Glomerular visceral epithelial cell (primary cell): ENCODE measurements around the gene SSBP3.
A peak's percentile ranks its signal among the peaks of the same experiment; 100 is the strongest.
"Not testable (repeated sequence)": the region's sequence is repeated elsewhere in the genome, so short reads cannot be mapped to it uniquely, and the experiment has no call there.

Source experiments
- DNase-seq: peaks from one replicate; pipeline ENCODE4 v3.0.0-alpha.2; 2016; ENCODE audit errors: extremely low spot score

Gene SSBP3

DNA sequence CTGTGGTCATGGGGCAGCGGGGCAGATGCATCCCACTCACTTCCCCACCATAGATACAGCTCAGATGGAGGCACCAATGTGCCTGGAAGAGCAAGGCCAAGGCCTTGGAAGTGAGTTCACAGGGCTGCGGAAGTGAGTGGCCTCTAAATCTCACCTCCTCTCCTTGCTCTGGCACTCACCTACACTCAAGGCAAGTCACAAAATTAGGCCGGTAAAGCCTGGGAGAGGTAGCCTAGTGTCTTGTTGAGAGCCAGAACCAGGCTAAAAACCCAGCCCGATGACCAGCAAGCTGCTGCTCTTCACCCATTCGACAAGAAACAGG is 57.5 kb downstream of the SSBP3 start:
- DNase-seq: no peak

DNA sequence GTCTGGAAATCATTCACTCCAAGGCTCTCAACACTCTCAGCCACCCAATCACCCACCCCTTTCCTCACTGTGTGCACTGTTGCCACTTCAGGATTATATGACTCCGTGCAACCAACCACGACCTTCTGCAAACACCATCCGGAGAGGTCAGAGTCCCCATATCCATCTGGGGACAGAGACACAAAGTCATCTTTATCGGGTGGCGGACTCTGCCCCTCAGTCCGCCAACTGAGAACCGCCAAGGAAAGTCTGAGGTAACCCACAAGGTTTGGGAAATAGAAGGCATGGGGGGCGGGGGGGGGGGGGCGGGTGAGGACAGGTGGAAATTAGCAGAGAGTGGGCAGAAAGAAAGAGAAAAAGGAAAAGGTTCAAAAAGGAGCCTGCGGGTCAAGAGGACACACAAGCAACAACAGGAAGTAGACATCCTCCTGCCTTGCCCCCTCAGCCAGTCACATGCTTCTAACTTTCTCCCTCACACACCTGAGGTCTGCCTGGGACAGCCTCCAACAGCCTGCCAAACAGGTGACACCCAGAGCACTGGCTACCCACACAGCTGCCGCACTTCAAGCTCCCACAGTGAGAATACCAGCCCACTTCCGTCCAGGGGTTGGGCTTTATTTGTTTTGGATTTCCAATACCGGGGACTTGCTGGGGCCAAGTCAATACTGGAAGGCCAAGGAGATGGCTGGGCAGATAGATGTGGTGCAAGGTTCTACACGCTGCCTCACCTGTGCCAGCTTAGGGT is 58.1 kb downstream of the SSBP3 start:
- DNase-seq: no peak

DNA sequence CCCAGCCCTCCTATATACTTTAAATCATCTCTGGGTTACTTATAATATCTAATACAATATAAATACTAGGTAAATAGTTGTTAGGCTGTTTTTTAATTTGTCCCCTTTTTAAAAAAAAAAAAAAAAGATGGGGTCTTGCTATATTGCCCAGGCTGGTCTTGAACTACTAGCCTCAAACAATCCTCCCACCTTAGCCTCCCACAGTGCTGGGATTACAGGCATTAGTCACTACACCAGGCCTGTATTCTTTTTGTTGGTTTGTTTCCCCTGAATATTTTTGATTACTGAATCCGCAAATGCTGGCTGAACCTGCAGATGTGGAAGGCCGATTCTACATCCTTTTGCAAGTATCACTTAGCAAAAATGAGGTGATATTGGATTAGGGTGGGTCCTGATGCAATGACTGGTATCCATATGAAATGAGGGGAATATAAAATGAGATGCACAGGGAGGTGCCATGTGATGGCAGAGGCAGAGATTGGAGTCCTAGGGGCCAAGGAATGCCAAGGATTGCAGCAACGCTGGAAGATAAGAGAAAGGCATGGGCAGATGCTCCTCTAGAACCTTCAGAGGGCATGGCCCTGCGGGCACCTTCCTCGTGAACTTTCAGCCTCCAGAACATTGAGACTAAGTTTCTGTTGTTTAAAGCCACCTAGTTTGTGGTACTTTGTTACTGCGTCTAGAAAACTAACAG is 58.8 kb downstream of the SSBP3 start:
- DNase-seq: no peak

DNA sequence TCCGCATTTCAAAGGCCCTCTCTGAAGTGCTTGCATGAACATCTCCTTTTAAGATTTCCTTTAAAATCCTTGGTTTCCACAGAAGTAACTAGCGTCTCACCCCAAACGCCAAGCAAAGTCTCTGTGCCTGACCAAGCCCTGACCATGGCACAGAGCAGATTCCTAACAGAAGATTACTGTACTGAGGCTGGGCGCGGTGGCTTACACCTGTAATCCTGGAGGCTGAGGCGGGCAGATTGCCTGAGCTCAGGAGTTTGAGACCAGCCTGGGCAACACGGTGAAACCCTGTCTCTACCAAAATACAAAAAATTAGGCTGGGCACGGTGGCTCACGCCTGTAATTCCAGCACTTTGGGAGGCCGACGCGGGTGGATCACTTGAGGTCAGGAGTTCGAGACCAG is 60.6 kb downstream of the SSBP3 start:
- not testable (repeated sequence) for DNase-seq

DNA sequence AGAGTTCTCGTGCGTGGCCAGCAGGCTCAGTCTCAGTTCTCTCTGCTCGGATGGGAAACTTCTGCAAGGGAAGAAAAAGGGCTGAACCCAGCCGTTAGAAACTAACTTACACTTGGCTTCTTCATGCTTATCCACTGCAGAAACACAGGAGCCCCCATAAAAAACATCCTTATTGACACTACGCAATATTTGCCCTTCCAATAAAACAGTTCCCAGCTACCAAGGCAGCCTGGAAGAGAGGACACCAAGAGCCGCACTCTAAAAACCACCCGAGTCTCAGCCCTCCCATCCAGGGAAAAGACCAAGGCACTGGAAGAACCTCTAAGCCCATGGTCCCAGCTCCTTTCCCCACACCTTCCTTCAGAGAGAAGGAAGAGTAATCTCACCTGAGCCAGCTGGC is 61.1 kb downstream of the SSBP3 start:
- DNase-seq: no peak

DNA sequence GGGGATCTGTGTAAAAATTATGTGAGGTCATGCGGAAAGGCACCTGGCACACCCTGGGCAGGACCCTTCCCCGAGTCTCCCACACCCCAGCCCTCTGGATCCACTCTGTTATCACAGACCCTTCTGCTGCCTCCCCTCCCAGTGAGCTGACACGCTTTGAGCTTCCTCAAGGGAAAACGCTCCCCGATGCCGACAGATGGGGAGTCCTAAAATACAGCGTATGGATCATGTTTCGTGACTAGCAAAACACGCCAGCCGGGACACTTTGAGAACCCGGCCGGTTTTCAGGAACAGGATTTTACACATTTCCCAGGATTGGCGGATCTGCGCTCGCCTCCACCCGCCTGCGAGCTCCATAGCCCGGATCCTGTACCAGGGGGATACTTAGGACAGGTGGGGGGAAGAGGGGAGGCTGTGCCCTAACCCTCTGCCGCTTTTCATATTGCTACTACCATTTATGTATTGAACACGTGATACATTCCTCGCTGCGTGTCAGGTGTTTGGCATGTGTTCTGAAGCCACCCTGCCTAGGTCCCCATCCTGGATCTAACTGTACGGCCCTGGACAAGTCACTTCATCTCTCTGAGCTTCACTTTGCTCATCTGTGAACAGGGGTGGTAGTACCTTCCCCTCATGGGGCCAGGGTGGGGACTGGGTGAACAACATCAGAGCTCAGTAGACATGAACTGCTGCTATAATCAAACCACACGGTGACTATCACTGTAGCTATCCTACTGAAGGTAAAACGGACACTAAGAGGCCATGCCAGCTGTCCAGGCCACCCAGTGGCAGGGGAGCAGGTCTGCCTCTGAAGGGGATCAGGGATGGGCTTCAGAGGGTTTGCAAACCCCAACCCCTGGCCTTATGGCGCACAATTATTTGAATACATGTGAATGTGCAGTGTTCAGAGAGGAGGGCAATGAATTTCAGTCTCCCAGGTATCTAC is 63.2 kb downstream of the SSBP3 start:
- DNase-seq: no peak

DNA sequence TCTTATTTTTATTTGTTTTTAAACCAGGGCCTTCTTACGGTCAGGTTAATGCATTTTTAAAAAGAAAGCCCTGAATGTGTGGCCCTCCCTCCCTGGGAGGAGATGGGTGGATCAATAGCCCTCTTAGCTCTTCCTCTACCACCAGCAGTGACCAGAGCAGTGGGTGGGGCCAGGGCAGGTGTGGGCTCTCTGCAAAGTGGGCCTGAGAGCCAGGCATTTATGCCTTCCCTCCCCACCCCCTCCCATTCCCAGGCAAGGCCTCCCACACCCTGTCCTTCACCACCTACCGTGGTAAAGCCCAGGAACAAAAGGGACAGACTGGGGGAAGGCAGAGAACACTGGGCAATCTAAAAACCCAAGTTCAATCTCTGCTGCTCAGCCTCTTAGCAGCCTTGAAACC is 63.9 kb downstream of the SSBP3 start:
- no peak for DNase-seq

DNA sequence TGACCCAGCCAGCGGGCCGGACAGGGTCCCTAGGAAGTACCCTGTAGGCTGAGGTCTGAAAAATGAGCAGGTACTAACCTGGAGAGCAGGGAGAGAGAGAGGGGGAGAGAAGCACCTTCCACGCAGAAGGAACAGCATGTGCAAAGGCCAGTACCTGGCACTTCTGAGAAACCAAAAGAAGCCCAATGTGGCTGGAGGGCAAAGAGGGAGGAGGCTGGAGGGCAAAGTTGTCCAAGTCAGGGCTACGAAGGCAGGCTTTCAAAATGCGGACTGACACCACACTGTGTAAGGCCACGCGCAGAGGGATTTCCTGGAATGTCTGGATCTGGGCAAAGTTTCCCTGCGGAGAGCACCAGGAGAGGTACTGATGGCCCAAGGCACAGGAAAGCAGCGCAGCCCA is 64.4 kb downstream of the SSBP3 start:
- DNase-seq: no peak

DNA sequence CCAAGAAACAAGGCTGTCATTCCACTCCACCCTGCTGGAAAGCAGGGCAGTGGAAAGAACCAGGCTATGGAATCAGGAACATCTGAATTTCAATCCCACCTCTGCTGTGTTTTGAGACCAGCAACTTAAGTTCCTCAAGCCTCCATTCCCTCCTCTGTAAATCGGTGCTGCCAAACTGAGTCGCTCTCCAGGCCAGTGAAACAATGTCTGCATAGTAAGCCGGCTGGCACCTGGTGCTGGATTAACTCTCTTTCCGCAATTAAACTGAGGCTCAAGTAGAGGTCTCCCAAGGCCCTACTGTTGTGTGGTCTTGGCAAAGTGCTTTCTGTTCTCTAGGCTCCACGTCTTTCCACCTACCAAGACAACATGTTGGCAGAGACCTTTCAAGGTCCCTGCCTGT is 65.3 kb downstream of the SSBP3 start:
- no peak for DNase-seq

DNA sequence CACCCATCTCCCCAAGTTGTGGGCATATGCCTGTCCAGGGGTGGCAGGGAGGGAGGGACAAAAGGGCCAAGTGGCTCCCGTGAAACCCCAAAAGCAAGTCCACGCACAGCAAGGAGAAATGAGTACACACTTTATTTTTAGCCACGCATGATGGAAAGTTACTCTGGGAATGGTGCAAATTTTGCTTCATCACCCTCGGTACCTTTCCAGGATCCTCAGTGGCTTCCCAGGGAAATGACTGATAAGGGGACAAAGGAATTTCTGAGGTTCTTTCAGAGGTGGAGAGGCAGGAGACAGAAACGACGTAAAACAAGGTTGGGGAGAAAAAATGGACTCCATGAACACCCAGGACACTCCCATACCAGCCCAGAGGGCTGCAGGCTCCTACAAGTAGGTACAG is 65.8 kb downstream of the SSBP3 start:
- no peak for DNase-seq

DNA sequence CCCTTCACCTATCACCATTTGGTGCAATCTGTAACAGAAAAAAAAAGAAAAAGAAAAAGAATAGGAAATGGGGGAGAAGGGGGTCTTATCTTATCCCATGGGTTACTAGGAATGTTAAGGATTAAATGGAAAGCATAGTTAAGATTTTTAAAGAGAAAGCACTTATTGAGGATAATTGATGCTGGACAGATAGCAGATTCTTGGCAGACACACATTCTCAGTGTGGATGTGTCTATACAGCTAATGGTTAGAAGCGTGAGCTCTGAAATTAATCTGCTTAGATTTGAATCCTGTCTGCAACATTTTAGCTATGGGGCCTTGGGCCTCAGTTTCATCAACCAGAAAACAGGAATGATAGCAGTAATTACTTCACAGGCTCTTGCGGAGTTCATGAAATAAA is 67.1 kb downstream of the SSBP3 start:
- no peak for DNase-seq

DNA sequence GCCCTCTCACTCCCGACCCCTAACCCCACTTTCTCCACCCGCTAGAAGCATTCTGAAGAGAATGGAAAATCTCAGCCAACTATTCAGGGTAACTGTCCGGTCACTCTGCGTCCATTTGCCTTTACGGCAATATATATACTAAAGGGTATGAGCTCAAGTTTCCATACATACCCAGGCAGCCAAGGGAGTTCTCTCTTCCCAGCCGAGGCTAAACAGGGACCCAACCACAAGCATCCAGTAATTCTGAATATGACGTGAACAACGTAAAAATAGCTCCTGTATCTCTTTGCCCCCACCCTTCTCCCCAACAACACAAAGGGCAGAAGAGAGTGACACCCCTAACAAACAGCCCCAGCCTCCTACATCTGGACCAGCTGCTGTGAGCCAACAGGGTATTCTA is 67.7 kb downstream of the SSBP3 start:
- DNase-seq: no peak

DNA sequence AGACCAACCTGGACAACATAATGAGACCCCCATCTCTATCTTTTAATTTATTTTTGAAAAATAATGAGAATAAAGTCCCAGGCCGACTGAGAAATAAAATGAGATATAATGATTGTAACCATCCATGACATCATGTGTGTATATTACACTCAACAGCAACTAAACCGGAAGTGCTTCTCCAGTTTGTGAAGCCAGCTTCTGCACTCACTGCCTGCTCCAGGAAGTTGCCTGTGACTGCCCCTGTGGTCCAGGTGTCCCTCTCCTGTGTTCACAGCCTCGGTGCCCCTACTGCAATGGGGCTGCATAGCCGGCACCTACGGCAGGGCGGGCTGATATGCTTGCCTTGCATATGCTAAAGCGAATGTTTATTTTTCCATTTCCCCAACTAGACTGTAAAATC is 68.3 kb downstream of the SSBP3 start:
- DNase-seq: no peak

DNA sequence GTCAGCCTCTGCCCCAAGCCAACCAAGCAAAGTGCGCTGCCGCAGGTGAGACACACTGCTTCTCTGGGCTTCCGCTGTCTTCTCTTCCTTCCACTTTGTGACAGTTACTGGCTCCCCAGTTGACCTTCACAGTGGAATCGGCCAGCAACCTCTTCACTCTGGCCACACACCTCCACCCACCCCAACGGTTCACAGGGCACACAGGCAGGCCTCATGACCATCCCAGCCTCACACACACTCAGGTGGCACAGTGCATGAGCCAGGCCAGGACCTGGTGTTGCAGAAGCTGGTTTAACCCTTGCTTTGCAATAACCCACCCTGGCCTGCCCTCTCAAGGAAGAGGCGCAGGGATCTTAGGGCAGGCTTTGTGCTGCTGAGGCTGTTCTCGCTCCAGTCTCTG is 69.2 kb downstream of the SSBP3 start:
- no peak for DNase-seq

DNA sequence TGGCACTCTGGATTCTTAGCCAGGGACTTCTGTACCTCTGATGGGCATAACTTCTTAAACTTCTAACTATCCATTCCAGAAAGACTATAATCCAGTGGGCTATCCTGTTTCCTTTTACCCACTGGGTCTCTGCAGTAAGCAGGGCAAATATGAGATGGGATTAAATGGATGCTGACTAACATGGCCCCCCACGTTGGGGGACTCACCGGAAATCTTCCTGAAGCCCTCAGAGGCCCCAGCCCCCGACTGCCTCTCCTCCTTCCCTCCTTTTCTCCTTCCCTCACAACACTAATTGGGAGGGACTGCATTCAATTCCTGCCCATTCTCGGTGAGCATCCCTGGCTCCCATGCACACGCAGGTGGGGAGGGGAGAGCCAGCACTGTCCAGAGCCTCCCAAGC is 70.1 kb downstream of the SSBP3 start:
- no peak for DNase-seq

DNA sequence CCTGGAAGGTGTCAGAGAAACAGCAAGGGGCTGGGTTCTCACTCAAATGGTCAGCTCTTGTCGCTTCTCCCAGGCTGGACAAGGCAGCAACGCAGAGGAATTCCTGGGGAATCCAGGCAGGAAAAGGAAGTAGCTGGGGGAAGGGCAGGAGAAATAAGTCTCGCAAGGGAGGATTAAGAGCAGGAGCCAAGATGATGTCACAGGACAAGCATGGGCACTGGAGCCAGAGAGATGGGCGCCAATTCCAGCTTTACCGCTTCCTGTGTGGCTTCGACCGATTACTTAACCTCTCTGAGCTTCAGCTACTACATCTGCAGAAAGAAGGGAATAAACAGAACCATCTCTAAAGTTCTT is 70.5 kb downstream of the SSBP3 start:
- DNase-seq: peak; percentile 91

DNA sequence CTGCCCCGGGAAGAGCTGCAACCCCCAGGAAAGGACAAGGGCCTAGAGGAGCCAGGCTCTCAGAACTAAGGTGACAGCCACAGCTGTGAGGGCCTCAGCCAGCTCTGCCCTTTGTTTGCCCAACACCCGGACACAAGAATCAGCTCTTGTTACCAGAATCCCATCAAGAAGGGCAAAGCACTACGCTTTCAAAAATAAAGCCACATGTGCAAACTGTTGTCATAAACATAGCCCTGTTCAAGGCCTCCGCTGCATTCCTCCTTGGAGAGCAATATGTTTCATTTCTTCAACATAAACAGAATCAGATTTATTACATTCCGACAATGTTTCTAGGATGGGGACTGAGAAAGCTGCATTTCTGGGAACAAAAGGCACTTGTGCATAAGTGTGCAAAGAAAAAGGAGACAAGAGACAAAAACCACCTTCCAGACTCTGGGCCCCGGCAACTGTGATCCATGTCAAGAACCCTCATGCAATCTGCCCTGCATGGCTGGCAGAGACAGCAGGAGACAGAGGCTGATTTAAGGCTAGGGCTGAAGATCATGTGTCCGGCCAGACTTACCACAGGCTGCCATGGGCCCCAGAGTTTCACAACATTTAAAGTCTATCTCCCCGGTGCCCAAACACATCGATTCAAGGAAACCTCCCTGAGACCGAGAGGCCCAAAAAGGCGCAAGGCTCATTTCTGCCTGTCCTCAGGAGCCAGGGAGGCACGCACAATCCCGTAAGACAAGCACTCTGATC is 71.0 kb downstream of the SSBP3 start:
- DNase-seq: no peak

DNA sequence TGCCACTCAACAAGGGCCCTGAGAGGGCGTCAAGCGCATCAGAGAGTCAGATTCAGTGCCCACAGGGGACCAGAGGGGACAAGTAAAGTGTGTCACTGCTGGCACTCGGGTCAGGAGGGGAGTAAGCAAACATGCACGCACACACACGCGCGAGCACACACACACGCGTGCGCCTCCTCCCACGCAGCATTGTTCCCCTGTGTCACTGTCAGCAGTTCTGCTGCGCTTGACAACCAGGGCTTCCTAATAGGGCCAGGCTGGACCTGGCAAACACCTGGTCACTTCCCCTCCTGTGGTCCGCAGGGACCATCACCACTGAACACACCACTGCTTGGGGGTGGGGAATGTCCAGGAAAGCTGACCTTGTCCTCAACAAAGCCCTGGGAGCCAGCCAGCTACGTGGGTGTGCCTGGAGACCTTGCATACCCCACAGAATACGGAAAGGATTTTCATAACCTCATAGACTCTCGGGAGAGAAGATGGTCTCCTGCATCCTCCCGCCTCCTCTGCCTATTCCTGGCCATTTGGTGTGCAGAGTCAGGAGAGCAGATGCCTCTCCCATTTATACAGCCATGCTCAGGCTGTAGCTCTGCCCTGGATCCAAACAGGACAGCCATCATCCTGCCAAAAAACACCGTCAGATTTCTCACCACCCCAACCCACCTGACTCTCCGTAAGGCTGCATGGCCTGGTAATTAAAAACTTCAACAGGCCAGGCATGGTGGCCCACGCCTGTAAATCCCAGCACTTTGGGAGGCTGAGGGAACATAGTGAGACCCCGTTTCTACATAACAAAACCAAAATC is 73.2 kb downstream of the SSBP3 start:
- DNase-seq: no peak

DNA sequence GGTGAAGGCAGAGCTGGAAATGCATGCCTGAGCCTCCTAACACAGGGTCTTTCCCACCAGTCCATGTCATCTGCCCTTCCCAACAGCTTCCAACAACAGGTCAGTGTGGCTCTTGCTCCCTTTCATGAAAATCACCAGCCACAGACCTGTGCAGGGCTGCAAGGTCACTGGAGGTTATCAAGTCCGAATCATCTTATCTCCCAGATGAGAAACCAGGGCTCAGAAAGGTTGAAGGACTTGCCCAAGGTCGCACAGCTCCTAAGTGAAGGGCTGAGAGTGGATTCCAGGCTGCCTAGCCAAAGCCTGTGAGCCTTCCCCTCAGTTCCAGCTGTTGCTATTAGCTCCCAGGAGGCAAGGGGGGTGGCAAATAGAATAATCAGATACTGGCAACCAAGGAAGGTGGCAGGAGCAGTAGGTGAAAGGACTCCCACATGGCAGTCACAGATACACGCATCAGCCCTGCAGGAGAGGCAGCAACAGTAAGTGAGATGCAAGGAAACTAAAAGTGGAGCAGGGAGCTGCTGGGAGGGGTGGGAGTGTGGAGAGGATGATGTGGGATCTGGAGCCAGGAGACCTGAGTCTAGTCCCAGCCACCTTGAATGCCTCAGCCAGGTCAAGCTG is 74.2 kb downstream of the SSBP3 start:
- DNase-seq: no peak

DNA sequence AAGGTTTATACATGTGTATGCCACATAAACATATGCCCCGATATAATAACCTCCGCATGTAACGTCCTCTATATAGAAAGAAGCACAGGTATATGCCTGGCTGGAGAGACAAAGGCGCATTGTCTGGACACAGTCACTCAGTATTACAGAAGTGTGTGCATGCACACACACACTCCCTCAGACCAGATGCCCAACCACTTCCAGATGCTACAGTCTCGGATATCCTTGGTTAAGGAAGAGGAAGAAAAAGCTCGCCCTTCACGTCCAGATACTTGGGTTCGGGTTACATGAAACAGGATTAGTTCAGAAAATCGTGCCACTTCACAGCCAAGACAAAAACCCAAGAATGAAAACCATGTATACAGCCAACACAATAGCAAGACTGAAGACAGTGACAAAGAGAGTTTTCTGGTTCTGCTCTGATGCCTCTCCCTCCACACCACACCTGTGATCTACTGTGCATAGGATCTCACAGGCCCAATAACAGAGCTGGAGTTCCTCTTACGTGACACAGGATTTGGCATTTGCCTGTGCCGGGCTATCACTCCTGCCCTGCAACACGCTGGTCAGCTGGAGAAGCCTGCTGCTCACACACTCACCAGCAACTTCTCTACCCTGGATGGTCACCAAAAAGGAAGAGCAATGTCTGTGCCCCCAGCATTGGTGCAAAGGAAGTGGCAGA is 75.0 kb downstream of the SSBP3 start:
- DNase-seq: no peak
